Measurements from ENCODE around the gene SUN5.

Gene SUN5

GRCh38 chr20:33026779-33027759 is 22.8 kb upstream of the SUN5 start:
- DNase-seq (ENCODE audit: low spot score), result no peak

GRCh38 chr20:33026072-33026778 is 22.0 kb upstream of the SUN5 start:
- DNase-seq (ENCODE audit: low spot score), result no peak

GRCh38 chr20:33025318-33025876 is 21.2 kb upstream of the SUN5 start:
- no peak for DNase-seq (ENCODE audit: low spot score)

- DNase-seq (ENCODE audit: low spot score), result no peak
Observed at GRCh38 chr20:33024609-33025317, 20.5 kb upstream of the SUN5 start.

- no peak for DNase-seq (ENCODE audit: low spot score)
Observed at GRCh38 chr20:33024243-33024560, 20.0 kb upstream of the SUN5 start.

GRCh38 chr20:33023439-33024242 is 19.4 kb upstream of the SUN5 start:
- no peak for DNase-seq (ENCODE audit: low spot score)

GRCh38 chr20:33022694-33023438 is 18.6 kb upstream of the SUN5 start:
- no peak for DNase-seq (ENCODE audit: low spot score)

- no peak for DNase-seq (ENCODE audit: low spot score)
Observed at GRCh38 chr20:33022289-33022688, 18.1 kb upstream of the SUN5 start.

GRCh38 chr20:33021879-33022278 is 17.6 kb upstream of the SUN5 start:
- no peak for DNase-seq (ENCODE audit: low spot score)

GRCh38 chr20:33020278-33021161 is 16.3 kb upstream of the SUN5 start:
- no peak for DNase-seq (ENCODE audit: low spot score)

- DNase-seq (ENCODE audit: low spot score), result no peak
Observed at GRCh38 chr20:33019465-33020277, 15.4 kb upstream of the SUN5 start.

- no peak for DNase-seq (ENCODE audit: low spot score)
Observed at GRCh38 chr20:33018169-33018931, 14.1 kb upstream of the SUN5 start.

GRCh38 chr20:33017542-33017941 is 13.3 kb upstream of the SUN5 start:
- no peak for DNase-seq (ENCODE audit: low spot score)

- no peak for DNase-seq (ENCODE audit: low spot score)
Observed at GRCh38 chr20:33016581-33017109, 12.4 kb upstream of the SUN5 start.

GRCh38 chr20:33015700-33016580 is 11.7 kb upstream of the SUN5 start:
- DNase-seq (ENCODE audit: low spot score), result no peak

- no peak for DNase-seq (ENCODE audit: low spot score)
Observed at GRCh38 chr20:33015114-33015484, 10.9 kb upstream of the SUN5 start.
